Neuronal stem cell (in vitro differentiated cells): ENCODE measurements around the gene SPP2.

Source experiments
- DNase-seq: peaks from one replicate; pipeline ENCODE4 v3.0.0-alpha.2; 2013; ENCODE audit warnings: low spot score
- H2AFZ ChIP-seq: one replicate; pipeline ENCODE4 v1.6.1; 2013; ENCODE audit warnings: mild to moderate bottlenecking, low read length, inconsistent platforms
- H2AK5ac ChIP-seq: 2 replicates; pipeline ENCODE4 v1.6.1; 2013; ENCODE audit warnings: low read depth, mild to moderate bottlenecking, inconsistent platforms, low read length, moderate library complexity, mixed read lengths
- H2BK120ac ChIP-seq: 2 replicates; pipeline ENCODE4 v1.6.1; 2013; ENCODE audit warnings: low read depth, mild to moderate bottlenecking, inconsistent platforms, low read length, moderate library complexity, mixed read lengths
- H2BK12ac ChIP-seq: one replicate; pipeline ENCODE4 v1.6.1; 2013; ENCODE audit warnings: low read length, inconsistent platforms
- H2BK15ac ChIP-seq: 2 replicates; pipeline ENCODE4 v1.6.1; 2013; ENCODE audit warnings: mild to moderate bottlenecking, low read length, inconsistent platforms, mixed read lengths
- H2BK5ac ChIP-seq: one replicate; pipeline ENCODE4 v1.6.1; 2013; ENCODE audit warnings: inconsistent platforms, mild to moderate bottlenecking, low read length, moderate library complexity
- H3K14ac ChIP-seq: one replicate; pipeline ENCODE4 v1.6.1; 2013; ENCODE audit warnings: low read length, inconsistent platforms
- H3K18ac ChIP-seq: 2 replicates; pipeline ENCODE4 v1.6.1; 2013; ENCODE audit warnings: low read length, inconsistent platforms
- H3K23ac ChIP-seq: 2 replicates; pipeline ENCODE4 v1.6.1; 2013; ENCODE audit warnings: low read depth, mild to moderate bottlenecking, mixed read lengths, low read length, inconsistent platforms; ENCODE audit not compliant: poor library complexity
- H3K27ac ChIP-seq: replicated peaks from 3 replicates; pipeline ENCODE4 v1.5.1; 2013; ENCODE audit warnings: low read length, inconsistent platforms
- H3K27me3 ChIP-seq, 3 experiments: 2 replicates each; pipeline ENCODE4 v1.6.1; 2013; ENCODE audit warnings: low read length in 3 of 3, mild to moderate bottlenecking in 2 of 3, inconsistent platforms in 1 of 3, low read depth in 1 of 3, mixed read lengths in 1 of 3, moderate library complexity in 1 of 3; ENCODE audit not compliant: control insufficient read depth in 3 of 3, insufficient read depth in 3 of 3
- H3K36me3 ChIP-seq, 2 donors: replicated peaks in 1 of 2; 2 replicates each; pipeline ENCODE4 v1.6.1; 2013; ENCODE audit warnings: low read length in 2 of 2; ENCODE audit not compliant: control insufficient read depth in 2 of 2, insufficient read depth in 2 of 2
- H3K4ac ChIP-seq: 2 replicates; pipeline ENCODE4 v1.6.1; 2013; ENCODE audit warnings: inconsistent platforms, mild to moderate bottlenecking, low read length, moderate library complexity
- H3K4me1 ChIP-seq, 2 donors: 1 replicate in 1 of 2; 2 replicates in 1 of 2; pipeline ENCODE4 v1.6.1; 2013; ENCODE audit warnings: low read length in 2 of 2, low read depth in 1 of 2; ENCODE audit not compliant: control insufficient read depth in 2 of 2, insufficient read depth in 1 of 2
- H3K4me2 ChIP-seq: one replicate; pipeline ENCODE4 v1.6.1; 2013; ENCODE audit warnings: mild to moderate bottlenecking, low read length, inconsistent platforms; ENCODE audit not compliant: insufficient read depth, poor library complexity, severe bottlenecking
- H3K4me3 ChIP-seq, 2 donors: 2 replicates each; pipeline ENCODE4 v1.5.1; 2013; ENCODE audit warnings: low read length in 2 of 2, mild to moderate bottlenecking in 2 of 2, inconsistent platforms in 1 of 2, moderate library complexity in 1 of 2
- H3K79me1 ChIP-seq: one replicate; pipeline ENCODE4 v1.6.1; 2013; ENCODE audit warnings: low read depth, mild to moderate bottlenecking, inconsistent platforms, low read length, moderate library complexity
- H3K9ac ChIP-seq: one replicate; pipeline ENCODE4 v1.6.1; 2013; ENCODE audit warnings: mild to moderate bottlenecking, low read depth, low read length, inconsistent platforms; ENCODE audit not compliant: poor library complexity
- H3K9me3 ChIP-seq, 2 donors: replicated peaks in 1 of 2; 2 replicates each; pipeline versions ENCODE3 to v1.6.1; 2013; ENCODE audit warnings: low read length in 2 of 2, mild to moderate bottlenecking in 2 of 2, inconsistent platforms in 1 of 2, low read depth in 1 of 2, mixed read lengths in 1 of 2, moderate library complexity in 1 of 2; ENCODE audit not compliant: control insufficient read depth in 2 of 2, insufficient read depth in 1 of 2
- H4K8ac ChIP-seq: one replicate; pipeline ENCODE4 v1.6.1; 2013; ENCODE audit warnings: low read depth, mild to moderate bottlenecking, inconsistent platforms, low read length, moderate library complexity
- H4K91ac ChIP-seq: one replicate; pipeline ENCODE4 v1.6.1; 2013; ENCODE audit warnings: low read length, low read depth, mild to moderate bottlenecking, inconsistent platforms; ENCODE audit not compliant: poor library complexity
- WGBS, 2 donors: extraction: QIAGEN DNeasy Blood & Tissue Kit; methylation state at CpG; one replicate each; pipeline ENCODE4 v1.1.7; 2013; ENCODE audit warnings: missing lambda C conversion rate in 2 of 2, mixed read lengths in 1 of 2; ENCODE audit not compliant: insufficient read length in 2 of 2, insufficient replicate concordance in 1 of 2; ENCODE audit errors: extremely low coverage in 2 of 2; 5-methylcytosine and 5-hydroxymethylcytosine counted together

Gene SPP2

DNA sequence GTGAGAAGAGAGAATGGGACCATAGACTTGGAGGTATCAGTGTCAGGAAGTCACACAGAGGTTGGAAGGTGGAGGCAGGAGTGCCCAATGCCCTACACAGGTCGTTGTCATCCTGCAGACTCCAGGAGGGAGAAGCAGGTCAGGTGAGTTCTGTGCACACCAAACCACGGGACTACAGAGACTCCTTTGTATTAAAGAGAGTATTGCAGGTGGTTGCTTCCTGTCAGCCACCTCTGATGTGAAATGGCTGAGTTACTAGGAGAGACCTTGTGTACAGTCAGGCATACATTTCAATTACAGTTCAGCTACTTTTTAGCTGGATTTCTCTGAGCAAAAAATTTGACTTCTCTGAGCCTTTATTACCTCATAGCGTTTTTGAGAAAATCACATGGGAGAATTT lies 51.6 kb downstream of the SPP2 start:
- no CpG with 5 or more reads among the region's 3 CpGs for WGBS, 2 donors
- Histone ChIP-seq H2BK15ac (no peak overlapping the region), H3K36me3 (no peaks in the 10 kb centered on the region)

DNA sequence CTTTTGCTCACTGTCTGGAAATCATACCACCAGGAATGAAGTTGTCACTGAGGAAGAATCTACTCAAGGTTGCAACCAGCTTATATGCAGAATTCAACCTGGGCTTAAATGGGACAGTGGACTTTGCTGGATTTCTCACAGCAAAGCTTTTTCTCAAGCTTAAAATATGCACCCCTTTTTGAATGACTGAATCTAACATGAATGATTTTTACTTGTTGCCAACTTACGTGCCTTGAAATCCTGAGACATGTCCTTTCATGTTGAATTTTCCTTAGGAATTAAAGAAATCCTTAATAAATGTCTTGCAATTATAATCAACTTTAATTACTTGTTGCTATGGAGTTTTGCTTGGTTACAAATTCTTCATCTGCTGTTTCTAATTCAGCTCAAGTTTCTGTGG lies 57.4 kb downstream of the SPP2 start:
- Histone ChIP-seq H3K14ac (no peak overlapping the region), H2BK5ac (no peak overlapping the region), H3K9me3 (no peaks in the 10 kb centered on the region), H3K4me2 (no peak overlapping the region), H3K23ac (no peak overlapping the region), H3K4ac (no peak overlapping the region), H2BK120ac (no peak overlapping the region), H4K8ac (no peak overlapping the region), H3K36me3 (no peaks in the 10 kb centered on the region), H3K79me1 (no peaks in the 10 kb centered on the region), H3K27me3 (no peaks in the 10 kb centered on the region), H2BK12ac (no peak overlapping the region), H2AK5ac (no peak overlapping the region), H3K4me3 (no peak overlapping the region), H2AFZ (no peak overlapping the region), H3K4me1 (no peaks in the 10 kb centered on the region), H3K18ac (no peak overlapping the region), H4K91ac (no peak overlapping the region), H3K9ac (no peak overlapping the region), H2BK15ac (no peak overlapping the region), H3K27ac (no peak overlapping the region)
- no CpG with 5 or more reads among the region's 1 CpG for WGBS, 2 donors
- DNase-seq: no peak

More for the DNA sequence above, 51.6 kb downstream of the SPP2 start:
- H2AFZ ChIP-seq: no peak overlapping the region
- no peak overlapping the region for H3K14ac ChIP-seq
- H4K8ac ChIP-seq: no peak overlapping the region
- H4K91ac ChIP-seq: no peak overlapping the region
- H2BK120ac ChIP-seq: no peak overlapping the region
- no peak overlapping the region for H3K4ac ChIP-seq
- H3K79me1 ChIP-seq: no peaks in the 10 kb centered on the region
- no peak overlapping the region for H2BK12ac ChIP-seq
- H3K4me3 ChIP-seq: no peak overlapping the region
- no peak overlapping the region for H2BK5ac ChIP-seq
- no peak overlapping the region for H3K27ac ChIP-seq
- H3K23ac ChIP-seq: no peak overlapping the region
- no peak overlapping the region for H3K18ac ChIP-seq
- H3K4me1 ChIP-seq: no peaks in the 10 kb centered on the region
- no peaks in the 10 kb centered on the region for H3K9me3 ChIP-seq
- H3K9ac ChIP-seq: no peak overlapping the region
- DNase-seq: no peak
- H3K4me2 ChIP-seq: no peak overlapping the region
- H3K27me3 ChIP-seq: peaks cover 0 to 4% (median 0%) of the 10 kb centered on the region in 3 experiments
- no peak overlapping the region for H2AK5ac ChIP-seq

DNA sequence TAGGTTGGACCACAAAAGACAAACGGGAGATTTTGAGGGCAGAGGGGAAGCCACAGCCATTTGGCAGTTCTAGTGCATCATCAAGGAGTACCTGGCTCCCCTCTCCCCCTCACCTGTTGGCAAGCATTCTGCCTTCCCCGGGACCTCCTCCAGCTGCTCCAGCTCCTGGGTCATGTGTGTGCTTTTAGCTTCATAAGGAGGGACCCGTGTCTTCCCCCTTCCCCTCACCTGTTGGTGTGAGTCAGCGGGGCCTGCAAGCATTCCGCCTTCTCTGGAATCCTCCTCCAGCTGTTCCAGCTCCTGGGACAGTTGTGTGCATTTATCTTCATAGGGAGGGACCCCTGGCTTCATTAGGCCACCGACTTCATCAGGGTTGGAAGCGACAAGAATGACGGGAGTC lies 58.8 kb downstream of the SPP2 start:
- no peak overlapping the region for H2BK15ac ChIP-seq
- no peak overlapping the region for H2AK5ac ChIP-seq
- no peak overlapping the region for H3K9ac ChIP-seq
- no peaks in the 10 kb centered on the region for H3K79me1 ChIP-seq
- no peak overlapping the region for H3K4me3 ChIP-seq
- no peaks in the 10 kb centered on the region for H3K4me1 ChIP-seq
- no peak overlapping the region for H2AFZ ChIP-seq
- no peak overlapping the region for H3K4me2 ChIP-seq
- H4K91ac ChIP-seq: no peak overlapping the region
- H3K9me3 ChIP-seq: no peaks in the 10 kb centered on the region
- no peak overlapping the region for H3K27ac ChIP-seq
- H2BK120ac ChIP-seq: no peak overlapping the region
- H3K18ac ChIP-seq: no peak overlapping the region
- no peak overlapping the region for H3K14ac ChIP-seq
- H3K4ac ChIP-seq: no peak overlapping the region
- H3K27me3 ChIP-seq: no peaks in the 10 kb centered on the region
- no peak for DNase-seq
- H2BK5ac ChIP-seq: no peak overlapping the region
- H4K8ac ChIP-seq: no peak overlapping the region
- no peak overlapping the region for H3K23ac ChIP-seq
- no peak overlapping the region for H2BK12ac ChIP-seq
- H3K36me3 ChIP-seq: no peaks in the 10 kb centered on the region
- no CpG with 5 or more reads among the region's 8 CpGs for WGBS, 2 donors

DNA sequence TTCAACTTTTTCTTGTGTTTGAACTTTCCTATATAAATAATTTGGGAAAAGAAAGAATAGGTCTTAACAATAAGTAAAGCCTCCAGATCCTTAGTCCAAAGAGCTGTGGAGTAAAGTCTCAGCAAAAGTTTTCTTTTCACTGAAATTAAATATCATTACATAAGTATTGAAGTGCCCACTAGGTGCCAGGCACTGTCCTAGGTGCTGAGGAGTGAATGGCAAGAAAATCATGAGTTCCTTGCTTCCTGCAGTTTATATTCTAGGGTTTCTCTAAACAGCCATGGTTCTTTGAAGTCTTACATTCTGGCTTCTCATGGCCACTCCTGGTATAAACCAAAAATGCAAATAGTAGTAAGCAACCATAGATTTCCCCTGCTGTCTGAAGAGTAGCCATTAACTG lies 59.7 kb downstream of the SPP2 start:
- no peak overlapping the region for H3K27ac ChIP-seq
- H3K4me3 ChIP-seq: no peak overlapping the region
- H3K14ac ChIP-seq: no peak overlapping the region
- no peak overlapping the region for H3K9ac ChIP-seq
- no peak overlapping the region for H3K18ac ChIP-seq
- H3K4ac ChIP-seq: no peak overlapping the region
- H3K79me1 ChIP-seq: no peaks in the 10 kb centered on the region
- H2BK5ac ChIP-seq: no peak overlapping the region
- H2BK120ac ChIP-seq: no peak overlapping the region
- H2AK5ac ChIP-seq: no peak overlapping the region
- no peaks in the 10 kb centered on the region for H3K36me3 ChIP-seq
- H4K8ac ChIP-seq: no peak overlapping the region
- no peak overlapping the region for H2BK12ac ChIP-seq
- H3K4me2 ChIP-seq: no peak overlapping the region
- no peak overlapping the region for H2AFZ ChIP-seq
- no peaks in the 10 kb centered on the region for H3K27me3 ChIP-seq
- H3K9me3 ChIP-seq: no peaks in the 10 kb centered on the region
- DNase-seq: no peak
- no peak overlapping the region for H3K23ac ChIP-seq
- H3K4me1 ChIP-seq: no peaks in the 10 kb centered on the region
- H4K91ac ChIP-seq: no peak overlapping the region
- H2BK15ac ChIP-seq: no peak overlapping the region
